GM12872 (cell line): Measurements from ENCODE around the gene SAYSD1.

Experiments used
- TF ChIP-seq, protein P1 (sequence below): IDR thresholded peaks from 3 replicates; pipeline ENCODE4 v1.5.1; 2011; ENCODE audit warnings: low read depth, mild to moderate bottlenecking, low read length, moderate library complexity; ENCODE audit not compliant: insufficient read depth

SAYSD1 gene

DNA sequence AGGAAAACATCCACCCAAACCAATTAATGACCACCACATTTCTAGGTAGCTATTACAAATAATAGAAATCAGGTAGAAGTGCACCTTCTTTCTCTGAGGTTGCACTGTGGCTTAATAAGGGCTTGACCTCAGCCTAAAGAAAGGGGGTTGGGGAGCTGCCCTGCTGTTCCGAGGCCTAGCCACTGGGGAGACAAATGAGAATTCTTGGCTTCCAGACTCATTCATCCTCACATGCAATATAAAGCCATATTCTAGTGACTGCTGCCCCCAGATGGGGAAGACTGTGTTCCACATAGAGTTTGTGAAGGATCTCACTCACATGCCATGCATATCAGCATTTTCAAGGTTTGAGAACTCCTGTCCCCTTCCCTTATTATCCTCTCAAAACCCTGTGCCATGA, 22.9 kb downstream of the SAYSD1 start:
- TF ChIP-seq, protein P1, sequence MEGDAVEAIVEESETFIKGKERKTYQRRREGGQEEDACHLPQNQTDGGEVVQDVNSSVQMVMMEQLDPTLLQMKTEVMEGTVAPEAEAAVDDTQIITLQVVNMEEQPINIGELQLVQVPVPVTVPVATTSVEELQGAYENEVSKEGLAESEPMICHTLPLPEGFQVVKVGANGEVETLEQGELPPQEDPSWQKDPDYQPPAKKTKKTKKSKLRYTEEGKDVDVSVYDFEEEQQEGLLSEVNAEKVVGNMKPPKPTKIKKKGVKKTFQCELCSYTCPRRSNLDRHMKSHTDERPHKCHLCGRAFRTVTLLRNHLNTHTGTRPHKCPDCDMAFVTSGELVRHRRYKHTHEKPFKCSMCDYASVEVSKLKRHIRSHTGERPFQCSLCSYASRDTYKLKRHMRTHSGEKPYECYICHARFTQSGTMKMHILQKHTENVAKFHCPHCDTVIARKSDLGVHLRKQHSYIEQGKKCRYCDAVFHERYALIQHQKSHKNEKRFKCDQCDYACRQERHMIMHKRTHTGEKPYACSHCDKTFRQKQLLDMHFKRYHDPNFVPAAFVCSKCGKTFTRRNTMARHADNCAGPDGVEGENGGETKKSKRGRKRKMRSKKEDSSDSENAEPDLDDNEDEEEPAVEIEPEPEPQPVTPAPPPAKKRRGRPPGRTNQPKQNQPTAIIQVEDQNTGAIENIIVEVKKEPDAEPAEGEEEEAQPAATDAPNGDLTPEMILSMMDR, result no peak; the same call in 2 of the 3 replicates

DNA sequence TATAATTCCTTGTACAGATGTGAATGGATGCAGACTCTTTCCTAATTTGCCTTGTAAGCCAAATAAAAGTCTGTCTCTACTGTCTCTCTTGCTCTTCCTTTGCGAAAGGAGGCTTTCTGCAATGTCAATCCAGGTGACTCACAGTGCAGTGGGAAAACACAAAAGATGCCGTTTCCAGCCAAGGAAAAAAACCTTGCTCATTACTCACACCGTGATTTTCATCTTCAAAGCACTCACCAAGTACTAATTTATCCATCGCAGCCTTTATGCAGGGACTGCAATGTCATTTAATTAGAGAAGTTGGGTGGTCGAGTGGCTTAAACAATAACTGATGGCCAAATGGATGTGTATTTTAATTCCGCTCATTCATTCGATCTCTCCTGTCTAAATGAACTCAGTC, 23.8 kb downstream of the SAYSD1 start:
- TF ChIP-seq, protein P1, result no peak

DNA sequence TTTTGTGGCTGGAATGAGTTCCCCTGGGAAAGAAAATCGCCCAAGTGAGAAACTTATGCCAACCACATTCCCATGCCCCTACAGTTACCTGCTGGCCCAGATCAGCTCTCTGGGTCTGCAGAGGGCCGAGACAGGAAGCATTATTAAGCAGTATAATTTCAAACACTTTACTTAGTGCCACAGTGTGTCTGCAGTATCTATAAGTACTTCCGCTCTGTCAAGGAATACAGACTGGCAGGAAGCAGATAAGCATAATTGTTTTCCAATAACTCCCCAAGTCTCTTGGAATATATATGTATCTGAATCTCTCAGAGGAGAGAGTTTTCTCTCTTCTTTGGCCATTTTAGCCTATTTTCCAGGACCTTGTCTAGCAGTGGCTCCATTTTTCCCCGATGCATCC, 24.9 kb downstream of the SAYSD1 start:
- TF ChIP-seq, protein P1, result no peak

DNA sequence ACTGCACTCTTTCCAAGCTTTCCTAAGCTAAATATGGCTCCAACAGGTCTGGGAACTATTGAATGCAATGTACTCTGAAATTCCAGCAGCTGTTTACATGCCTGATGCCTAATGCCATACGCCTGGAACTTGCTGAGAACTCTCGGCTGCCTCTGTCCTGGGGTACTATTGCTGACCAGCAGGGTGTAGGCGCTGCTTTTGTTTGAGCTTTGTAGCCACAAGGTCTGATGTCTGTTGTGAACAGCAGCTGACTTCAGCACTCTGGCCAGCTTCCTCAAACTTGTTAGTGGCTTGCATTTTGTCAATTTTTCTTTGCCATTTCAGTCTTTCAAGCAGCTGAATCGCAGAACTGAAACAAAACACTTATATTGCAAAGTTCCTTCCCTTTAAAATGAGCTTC, 26.7 kb downstream of the SAYSD1 start:
- TF ChIP-seq, protein P1, result peak; percentile 40; the same call in 1 of the 3 replicates

DNA sequence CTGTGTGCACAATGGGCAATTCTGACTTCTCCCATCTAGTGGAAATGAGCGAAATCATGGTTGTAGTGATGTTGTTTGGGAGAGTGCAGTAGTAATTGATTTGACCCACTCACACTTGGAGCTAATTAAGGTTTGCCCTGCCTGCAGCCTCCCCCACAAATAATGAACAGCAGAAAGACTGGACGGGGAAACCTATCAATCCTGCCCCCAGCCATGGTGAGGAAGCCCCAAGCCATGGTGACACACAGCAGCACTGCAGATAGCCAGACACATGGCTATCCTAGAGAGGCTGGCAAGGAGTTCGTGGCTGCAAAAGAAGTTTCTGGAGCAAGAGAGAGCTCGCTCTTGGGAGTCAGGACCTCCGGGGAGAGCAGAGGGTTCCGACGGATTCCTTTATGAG, 27.8 kb downstream of the SAYSD1 start:
- TF ChIP-seq, protein P1, result no peak

DNA sequence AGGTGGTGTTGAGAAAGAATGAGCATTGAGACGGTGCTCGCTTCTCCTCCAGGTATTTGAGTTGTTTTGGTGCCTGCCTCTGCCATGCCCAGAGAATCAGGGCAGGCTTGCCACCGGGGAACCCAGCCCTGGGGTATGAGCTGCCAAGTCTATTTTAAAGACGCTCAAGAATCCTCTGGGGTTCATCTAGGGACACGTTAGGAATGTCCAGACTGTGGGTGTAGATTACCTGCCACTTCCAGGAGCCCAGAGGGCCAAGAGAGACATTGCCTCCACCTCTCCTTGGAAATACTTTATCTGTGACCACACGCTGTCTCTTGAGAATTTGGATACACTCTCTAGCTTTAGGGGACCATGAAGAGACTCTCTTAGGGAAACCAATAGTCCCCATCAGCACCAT, 28.3 kb downstream of the SAYSD1 start:
- TF ChIP-seq, protein P1, result no peak

DNA sequence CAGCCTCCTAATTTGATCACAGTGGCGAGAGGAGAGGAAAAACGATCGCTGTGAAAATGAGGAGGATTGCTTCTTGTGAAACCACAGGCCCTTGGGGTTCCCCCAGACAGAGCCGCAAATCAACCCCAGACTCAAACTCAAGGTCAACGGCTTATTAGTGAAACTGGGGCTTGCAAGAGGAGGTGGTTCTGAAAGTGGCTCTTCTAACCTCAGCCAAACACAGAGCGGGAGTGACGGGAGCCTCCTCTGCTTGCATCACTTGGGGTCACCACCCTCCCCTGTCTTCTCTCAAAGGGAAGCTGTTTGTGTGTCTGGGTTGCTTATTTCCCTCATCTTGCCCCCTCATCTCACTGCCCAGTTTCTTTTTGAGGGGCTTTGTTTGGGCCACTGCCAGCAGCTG, 28.7 kb downstream of the SAYSD1 start:
- TF ChIP-seq, protein P1, result no peak
